PC-3 (cell line): ENCODE data around the gene PNN. TPM values are rescaled to one million over a fixed set of nuclear protein-coding genes. Genes with fewer than 3 reads are reported as not detected.
"Not testable (repeated sequence)": the region's sequence is repeated elsewhere in the genome, so short reads cannot be mapped to it uniquely, and the experiment has no call there.

Source experiments
- ATAC-seq: fragments of 200-7000 bp; cut with Tn5 transposase; 2 replicates; pipeline ENCODE4 v1.9.1; 2020; ENCODE audit warnings: mild to moderate bottlenecking, moderate library complexity
- BruUV-seq: library from RNA; stranded (reverse); fragments of 400-500 nt; replicated peaks from 2 replicates; lab custom pipeline; 2021; lab: Mats Ljungman, UMichigan
- CTCF ChIA-PET: fragments of 300-600 bp; sonication (Branson Sonifier 250); formaldehyde crosslinking; loops from one replicate; lab custom pipeline; 2022; ENCODE audit warnings: antibody characterized with exemption; lab: Charles Lee
- POLR2A ChIA-PET: fragments of 300-600 bp; sonication (Branson Sonifier 250); formaldehyde crosslinking; loops from one replicate; lab custom pipeline; 2022; ENCODE audit warnings: antibody characterized with exemption; ENCODE audit not compliant: unreplicated experiment; lab: Charles Lee
- DNase-seq: peaks from one replicate; pipeline ENCODE4 v3.0.0-alpha.2; 2015
- H2AFZ ChIP-seq: fragments of 300-600 bp; sonication (generic); 2 replicates; pipeline ENCODE4 v1.6.0; 2016; ENCODE audit warnings: antibody characterized with exemption, low read length
- H3F3A ChIP-seq: fragments of 300-600 bp; sonication (generic); one replicate; pipeline ENCODE4 v1.6.0; 2017; ENCODE audit warnings: antibody characterized with exemption, low read length, control low read depth, mild to moderate bottlenecking; ENCODE audit not compliant: unreplicated experiment
- H3K27ac ChIP-seq: fragments of 300-600 bp; sonication (generic); 2 replicates; pipeline ENCODE4 v1.5.1; 2016; ENCODE audit warnings: mild to moderate bottlenecking, low read length
- H3K27me3 ChIP-seq: fragments of 300-600 bp; sonication (generic); 2 replicates; pipeline ENCODE4 v1.6.1; 2016; ENCODE audit warnings: low read length, mixed read lengths
- H3K36me3 ChIP-seq: fragments of 300-600 bp; sonication (generic); 2 replicates; pipeline ENCODE4 v1.6.1; 2016; ENCODE audit warnings: low read depth, mixed run types, low read length, mixed read lengths
- H3K4me1 ChIP-seq: fragments of 300-600 bp; sonication (generic); 2 replicates; pipeline ENCODE4 v1.5.1; 2016; ENCODE audit warnings: low read length; ENCODE audit not compliant: insufficient read depth
- H3K4me2 ChIP-seq: fragments of 300-600 bp; sonication (generic); 2 replicates; pipeline ENCODE4 v1.6.0; 2016; ENCODE audit warnings: low read length
- H3K4me3 ChIP-seq: fragments of 300-600 bp; sonication (generic); 2 replicates; pipeline ENCODE4 v1.5.1; 2016; ENCODE audit warnings: mild to moderate bottlenecking, low read length, mixed read lengths
- H3K79me2 ChIP-seq: fragments of 300-600 bp; sonication (generic); 2 replicates; pipeline ENCODE4 v1.6.1; 2017; ENCODE audit warnings: low read length, mixed read lengths
- H3K9ac ChIP-seq: fragments of 300-600 bp; sonication (generic); 2 replicates; pipeline ENCODE4 v1.6.0; 2016; ENCODE audit warnings: mild to moderate bottlenecking, low read length
- H3K9me2 ChIP-seq: fragments of 300-600 bp; sonication (generic); replicated peaks from 2 replicates; pipeline ENCODE4 v1.6.1; 2016; ENCODE audit warnings: mixed run types, low read length, mixed read lengths
- H3K9me3 ChIP-seq: fragments of 300-600 bp; sonication (generic); 2 replicates; pipeline ENCODE4 v1.6.1; 2016; ENCODE audit warnings: low read length, mixed read lengths
- H4K20me1 ChIP-seq: fragments of 300-600 bp; sonication (generic); 2 replicates; pipeline ENCODE4 v1.6.1; 2016; ENCODE audit warnings: low read length, mixed read lengths
- CTCF ChIP-seq: fragments of 300-600 bp; sonication (generic); conservative IDR thresholded peaks from 2 replicates; pipeline ENCODE4 v1.5.1; 2017; ENCODE audit warnings: antibody characterized with exemption, low read depth, mild to moderate bottlenecking, low read length
- EZH2 ChIP-seq: fragments of 300-600 bp; sonication (generic); IDR thresholded peaks from one replicate; pipeline ENCODE4 v1.6.1; 2017; ENCODE audit warnings: antibody characterized with exemption, mild to moderate bottlenecking, low read length; ENCODE audit not compliant: unreplicated experiment
- EZH2phosphoT487 ChIP-seq: fragments of 300-600 bp; sonication (generic); IDR thresholded peaks from 2 replicates; pipeline ENCODE4 v1.6.1; 2018; ENCODE audit warnings: mild to moderate bottlenecking, antibody characterized with exemption, low read length, borderline replicate concordance
- intact Hi-C: fragments of 100-400 bp; cut with micrococcal nuclease; formaldehyde crosslinking; loops from 2 replicates; pipeline ENCODE4 v1.9.0; 2023
- total RNA-seq: library from RNA; depleted of rRNA; stranded (reverse); fragments of >200 nt; gene quantifications from 2 replicates; pipeline ENCODE4 v1.2.3, GENCODE V29; 2014

PNN gene
- total RNA-seq, 1 experiment from 2014 or later: 36.7 TPM

GRCh38 chr14:39140170-39140569, 34.9 kb upstream of the PNN start:
- no peak for ATAC-seq
- H3K4me1 ChIP-seq: no peaks in the 10 kb centered on the region
- no peak overlapping the region for H3K9ac ChIP-seq
- H3K79me2 ChIP-seq: no peaks in the 10 kb centered on the region
- H3K36me3 ChIP-seq: peaks cover 32% of the 10 kb centered on the region
- no peak overlapping the region for H3K27ac ChIP-seq
- H3K9me3 ChIP-seq: no peaks in the 10 kb centered on the region
- TF ChIP-seq CTCF: no peak
- no peak for TF ChIP-seq EZH2phosphoT487
- no peak for TF ChIP-seq EZH2
- intact Hi-C loops: no loop called here
- no peaks in the 10 kb centered on the region for H3K27me3 ChIP-seq
- no TSS peak for BruUV-seq
- no peak overlapping the region for H2AFZ ChIP-seq
- no peaks in the 10 kb centered on the region for H3K9me2 ChIP-seq
- no peak overlapping the region for H3K4me3 ChIP-seq
- no peak overlapping the region for H3K4me2 ChIP-seq
- H4K20me1 ChIP-seq: no peaks in the 10 kb centered on the region
- ChIA-PET POLR2A (no interaction called here), CTCF (no interaction called here)
- H3F3A ChIP-seq: no peaks in the 10 kb centered on the region
- no peak for DNase-seq

GRCh38 chr14:39141623-39142022, 33.4 kb upstream of the PNN start:
- H3K4me2 ChIP-seq, ATAC-seq, H3K9me2 ChIP-seq, H2AFZ ChIP-seq, H3K9ac ChIP-seq, H3F3A ChIP-seq, H4K20me1 ChIP-seq, H3K27me3 ChIP-seq, CTCF ChIA-PET, H3K4me1 ChIP-seq, POLR2A ChIA-PET, BruUV-seq, H3K27ac ChIP-seq, intact Hi-C loops, DNase-seq, H3K9me3 ChIP-seq, H3K4me3 ChIP-seq, H3K79me2 ChIP-seq: not testable (repeated sequence)
- H3K36me3 ChIP-seq: peaks cover 26% of the 10 kb centered on the region

GRCh38 chr14:39143226-39143625, 31.8 kb upstream of the PNN start:
- H3K4me2 ChIP-seq, H3K9ac ChIP-seq, POLR2A ChIA-PET, ATAC-seq, H4K20me1 ChIP-seq, DNase-seq, BruUV-seq, H3K4me1 ChIP-seq, H3K4me3 ChIP-seq, H3K79me2 ChIP-seq, H2AFZ ChIP-seq, H3K9me2 ChIP-seq, H3K27me3 ChIP-seq, intact Hi-C loops, H3F3A ChIP-seq, CTCF ChIA-PET, H3K27ac ChIP-seq, H3K9me3 ChIP-seq: not testable (repeated sequence)
- H3K36me3 ChIP-seq: peaks cover 19% of the 10 kb centered on the region

- H4K20me1 ChIP-seq: no peaks in the 10 kb centered on the region
- ChIA-PET CTCF (no interaction called here), POLR2A (interaction anchor here (0.6 kb wide), 1 partner anchor 86 kb away, joined by 8 read pairs; no protein-coding TSS in a partner anchor)
- no peaks in the 10 kb centered on the region for H3K9me3 ChIP-seq
- H3K79me2 ChIP-seq: no peaks in the 10 kb centered on the region
- no peak overlapping the region for H3K4me3 ChIP-seq
- no peak overlapping the region for H2AFZ ChIP-seq
- ATAC-seq (no peak), DNase-seq (no peak)
- no peaks in the 10 kb centered on the region for H3F3A ChIP-seq
- no peaks in the 10 kb centered on the region for H3K27me3 ChIP-seq
- intact Hi-C loops: no loop called here
- peaks cover 28% of the 10 kb centered on the region for H3K36me3 ChIP-seq
- H3K9me2 ChIP-seq: no peaks in the 10 kb centered on the region
- H3K4me2 ChIP-seq: no peak overlapping the region
- H3K4me1 ChIP-seq: no peaks in the 10 kb centered on the region
- TF ChIP-seq EZH2: no peak
- TF ChIP-seq EZH2phosphoT487: no peak
- no peak for TF ChIP-seq CTCF
- no peak overlapping the region for H3K27ac ChIP-seq
- BruUV-seq: no TSS peak
- H3K9ac ChIP-seq: no peak overlapping the region
These were observed 29.6 kb upstream of the PNN start for GRCh38 chr14:39145266-39145966.
